ENCODE results near the gene HRNR.
"Not testable (repeated sequence)": the region's sequence is repeated elsewhere in the genome, so short reads cannot be mapped to it uniquely, and the experiment has no call there.

The HRNR gene

DNA sequence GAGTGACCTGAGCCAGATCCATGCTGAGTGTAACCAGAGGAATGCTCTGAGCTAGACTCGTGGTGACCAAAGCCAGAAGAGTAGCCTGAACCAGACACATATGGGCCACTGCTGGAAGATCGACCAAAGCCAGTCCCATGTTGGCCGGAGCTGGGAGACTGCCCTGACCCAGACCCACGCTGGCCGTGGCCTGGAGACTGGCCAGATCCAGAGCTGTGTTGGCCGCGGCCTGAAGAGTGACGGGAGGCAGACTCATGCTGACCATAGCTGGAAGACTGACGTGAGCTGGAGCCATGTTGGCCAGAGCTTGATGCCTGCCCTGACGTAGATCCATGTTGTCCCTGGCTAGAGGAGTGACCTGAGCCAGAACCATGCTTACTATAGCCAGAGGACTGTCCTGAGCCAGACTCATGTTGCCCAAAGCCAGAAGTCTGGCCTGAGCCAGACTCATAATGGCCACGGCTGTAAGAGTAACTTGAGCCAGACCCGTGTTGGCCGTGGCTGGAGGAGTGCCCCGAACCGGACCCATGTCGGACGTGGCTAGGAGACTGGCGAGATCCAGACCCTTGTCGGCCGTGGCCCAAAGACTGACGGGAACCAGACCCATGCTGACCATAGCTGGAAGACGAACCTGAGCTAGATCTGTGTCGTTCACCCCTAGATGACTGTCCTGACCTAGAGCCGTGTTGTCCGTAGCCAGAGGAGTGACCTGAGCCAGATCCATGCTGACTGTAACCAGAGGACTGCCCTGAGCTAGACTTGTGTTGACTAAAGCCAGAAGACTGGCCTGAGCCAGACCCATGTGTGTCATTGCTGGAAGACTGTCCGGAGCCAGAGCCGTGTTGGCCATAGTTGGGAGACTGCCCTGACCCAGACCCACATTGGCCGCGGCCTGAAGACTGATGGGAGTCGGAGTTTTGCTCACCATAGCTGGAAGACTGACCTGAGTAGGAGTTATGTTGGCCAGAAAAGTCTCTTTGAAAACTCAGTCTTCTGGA, 3.5 kb downstream of the HRNR start:
- ATAC-seq (ENCODE audit: low read depth): no peak
- TF ChIP-seq, protein P1, sequence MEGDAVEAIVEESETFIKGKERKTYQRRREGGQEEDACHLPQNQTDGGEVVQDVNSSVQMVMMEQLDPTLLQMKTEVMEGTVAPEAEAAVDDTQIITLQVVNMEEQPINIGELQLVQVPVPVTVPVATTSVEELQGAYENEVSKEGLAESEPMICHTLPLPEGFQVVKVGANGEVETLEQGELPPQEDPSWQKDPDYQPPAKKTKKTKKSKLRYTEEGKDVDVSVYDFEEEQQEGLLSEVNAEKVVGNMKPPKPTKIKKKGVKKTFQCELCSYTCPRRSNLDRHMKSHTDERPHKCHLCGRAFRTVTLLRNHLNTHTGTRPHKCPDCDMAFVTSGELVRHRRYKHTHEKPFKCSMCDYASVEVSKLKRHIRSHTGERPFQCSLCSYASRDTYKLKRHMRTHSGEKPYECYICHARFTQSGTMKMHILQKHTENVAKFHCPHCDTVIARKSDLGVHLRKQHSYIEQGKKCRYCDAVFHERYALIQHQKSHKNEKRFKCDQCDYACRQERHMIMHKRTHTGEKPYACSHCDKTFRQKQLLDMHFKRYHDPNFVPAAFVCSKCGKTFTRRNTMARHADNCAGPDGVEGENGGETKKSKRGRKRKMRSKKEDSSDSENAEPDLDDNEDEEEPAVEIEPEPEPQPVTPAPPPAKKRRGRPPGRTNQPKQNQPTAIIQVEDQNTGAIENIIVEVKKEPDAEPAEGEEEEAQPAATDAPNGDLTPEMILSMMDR (IDR thresholded peaks at IDR 0.05; ENCODE audit: poor library complexity, severe bottlenecking): no peak
- peak; percentile 60 for DNase-seq (ENCODE audit: low spot score)
- H3K27me3 ChIP-seq (ENCODE audit: insufficient read depth, poor library complexity, severe bottlenecking): no peaks in the 10 kb centered on the region
- no peaks in the 10 kb centered on the region for H3K36me3 ChIP-seq (ENCODE audit: low read depth)
- no peaks in the 10 kb centered on the region for H3K9me3 ChIP-seq (ENCODE audit: severe bottlenecking)
- H3K4me1 ChIP-seq (ENCODE audit: insufficient read depth, poor library complexity, severe bottlenecking): no peaks in the 10 kb centered on the region
- H3K4me3 ChIP-seq (ENCODE audit: severe bottlenecking): no peak overlapping the region
- H3K27ac ChIP-seq (ENCODE audit: poor library complexity, severe bottlenecking): no peak overlapping the region

DNA sequence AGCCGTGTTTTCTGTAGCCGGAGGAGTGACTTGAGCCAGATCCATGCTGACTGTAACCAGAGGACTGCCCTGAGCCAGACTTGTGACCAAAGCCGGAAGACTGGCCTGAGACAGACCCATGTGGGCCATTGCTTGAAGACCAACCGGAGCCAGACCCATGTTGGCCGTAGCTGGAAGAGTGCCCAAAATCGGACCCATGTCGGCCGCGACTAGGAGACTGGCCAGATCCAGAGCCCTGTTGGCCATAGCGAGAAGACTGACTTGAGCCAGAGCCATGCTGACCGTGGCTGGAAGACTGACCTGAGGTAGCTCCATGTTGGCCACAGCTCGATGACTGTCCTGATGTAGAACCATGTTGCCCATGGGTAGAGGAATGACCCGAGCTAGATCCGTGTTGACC, 4.6 kb downstream of the HRNR start:
- H3K27ac ChIP-seq (ENCODE audit: poor library complexity, severe bottlenecking); H3K27me3 ChIP-seq (ENCODE audit: insufficient read depth, poor library complexity, severe bottlenecking); DNase-seq (ENCODE audit: low spot score); ATAC-seq (ENCODE audit: low read depth); H3K4me1 ChIP-seq (ENCODE audit: insufficient read depth, poor library complexity, severe bottlenecking); H3K36me3 ChIP-seq (ENCODE audit: low read depth); H3K4me3 ChIP-seq (ENCODE audit: severe bottlenecking); H3K9me3 ChIP-seq (ENCODE audit: severe bottlenecking): not testable (repeated sequence)

DNA sequence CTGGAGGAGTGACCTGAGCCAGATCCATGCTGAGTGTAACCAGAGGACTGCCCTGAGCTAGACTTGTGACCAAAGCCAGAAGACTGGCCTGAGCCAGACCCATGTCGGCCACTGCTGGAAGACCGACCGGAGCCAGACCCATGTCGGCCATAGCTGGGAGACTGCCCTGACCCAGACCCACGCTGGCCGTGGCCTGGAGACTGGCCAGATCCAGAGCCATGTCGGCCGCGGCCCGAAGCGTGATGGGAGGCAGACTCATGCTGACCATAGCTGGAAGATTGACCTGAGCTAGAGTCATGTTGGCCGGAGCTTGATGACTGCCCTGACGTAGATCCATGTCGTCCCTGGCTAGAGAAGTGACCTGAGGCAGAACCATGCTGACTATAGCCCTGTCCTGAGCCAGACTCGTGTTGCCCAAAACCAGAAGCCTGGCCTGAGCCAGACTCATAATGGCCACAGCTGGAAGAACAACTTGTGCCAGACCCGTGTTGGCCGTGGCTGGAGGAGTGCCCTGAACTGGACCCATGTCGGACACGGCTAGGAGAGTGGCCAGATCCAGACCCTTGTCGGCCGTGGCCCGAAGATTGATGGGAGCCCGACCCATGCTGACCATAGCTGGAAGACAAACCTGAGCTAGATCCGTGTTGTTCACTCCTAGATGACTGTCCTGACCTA, 5.1 kb downstream of the HRNR start:
- Histone ChIP-seq H3K4me1 (ENCODE audit: insufficient read depth, poor library complexity, severe bottlenecking) (no peaks in the 10 kb centered on the region), H3K27me3 (ENCODE audit: insufficient read depth, poor library complexity, severe bottlenecking) (no peaks in the 10 kb centered on the region), H3K9me3 (ENCODE audit: severe bottlenecking) (no peaks in the 10 kb centered on the region), H3K36me3 (ENCODE audit: low read depth) (no peaks in the 10 kb centered on the region), H3K27ac (ENCODE audit: poor library complexity, severe bottlenecking) (no peak overlapping the region), H3K4me3 (ENCODE audit: severe bottlenecking) (no peak overlapping the region)
- ATAC-seq (ENCODE audit: low read depth) (no peak), DNase-seq (ENCODE audit: low spot score) (peak; percentile 46)
- TF ChIP-seq, protein P1 (IDR thresholded peaks at IDR 0.05; ENCODE audit: poor library complexity, severe bottlenecking): no peak

DNA sequence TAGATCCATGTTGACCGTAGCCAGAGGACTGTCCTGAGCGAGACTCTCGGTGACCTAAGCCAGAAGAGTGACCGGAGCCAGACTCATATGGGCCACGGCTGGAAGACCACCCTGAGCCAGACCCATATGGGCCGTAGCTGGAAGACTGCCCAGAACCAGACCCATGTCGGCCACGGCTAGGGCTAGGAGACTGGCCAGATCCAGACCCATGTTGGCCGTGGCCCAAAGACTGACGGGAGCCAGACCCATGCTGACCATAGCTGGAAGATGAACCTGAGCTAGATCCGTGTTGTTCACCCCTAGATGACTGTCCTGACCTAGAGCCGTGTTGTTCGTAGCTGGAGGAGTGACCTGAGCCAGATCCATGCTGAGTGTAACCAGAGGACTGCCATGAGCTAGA, 8.4 kb downstream of the HRNR start:
- not testable (repeated sequence) for H3K4me3 ChIP-seq (ENCODE audit: severe bottlenecking); ATAC-seq (ENCODE audit: low read depth); H3K9me3 ChIP-seq (ENCODE audit: severe bottlenecking); H3K27me3 ChIP-seq (ENCODE audit: insufficient read depth, poor library complexity, severe bottlenecking); H3K4me1 ChIP-seq (ENCODE audit: insufficient read depth, poor library complexity, severe bottlenecking); DNase-seq (ENCODE audit: low spot score); H3K27ac ChIP-seq (ENCODE audit: poor library complexity, severe bottlenecking); H3K36me3 ChIP-seq (ENCODE audit: low read depth)

DNA sequence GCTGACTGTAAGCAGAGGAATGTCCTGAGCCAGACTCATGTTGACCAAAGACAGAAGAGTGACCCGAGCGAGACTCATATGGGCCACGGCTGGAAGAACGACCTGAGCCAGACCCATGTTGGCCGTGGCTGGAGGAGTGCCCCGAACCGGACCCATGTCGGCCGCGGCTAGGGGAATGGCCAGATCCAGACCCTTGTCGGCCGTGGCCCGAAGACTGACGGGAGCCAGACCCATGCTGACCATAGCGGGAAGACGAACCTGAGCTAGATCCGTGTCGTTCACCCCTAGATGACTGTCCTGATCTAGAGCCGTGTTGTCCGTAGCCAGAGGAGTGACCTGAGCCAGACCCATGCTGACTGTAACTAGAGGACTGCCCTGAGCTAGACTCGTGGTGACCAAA, 9.1 kb downstream of the HRNR start:
- not testable (repeated sequence) for H3K27me3 ChIP-seq (ENCODE audit: insufficient read depth, poor library complexity, severe bottlenecking); H3K4me1 ChIP-seq (ENCODE audit: insufficient read depth, poor library complexity, severe bottlenecking); H3K27ac ChIP-seq (ENCODE audit: poor library complexity, severe bottlenecking); DNase-seq (ENCODE audit: low spot score); H3K9me3 ChIP-seq (ENCODE audit: severe bottlenecking); H3K36me3 ChIP-seq (ENCODE audit: low read depth); H3K4me3 ChIP-seq (ENCODE audit: severe bottlenecking); ATAC-seq (ENCODE audit: low read depth)

DNA sequence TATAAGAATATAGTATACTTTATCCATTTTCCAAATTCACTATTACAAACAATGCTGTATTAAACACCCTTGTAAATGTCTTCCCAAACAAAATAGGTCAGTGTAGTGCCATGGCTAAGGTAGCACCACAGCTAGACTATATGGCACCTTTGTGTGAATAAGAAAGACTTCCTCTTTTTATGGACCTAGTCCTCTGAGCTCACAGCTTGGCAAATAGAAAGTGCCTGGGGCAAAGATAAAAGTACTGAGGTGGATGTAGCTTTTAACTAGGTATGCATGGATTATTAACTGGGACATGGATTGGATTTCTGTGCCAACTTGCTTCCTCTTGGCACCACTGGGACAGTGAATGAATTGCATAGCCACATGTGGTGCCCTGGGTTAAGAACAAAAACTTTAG, 25.0 kb downstream of the HRNR start:
- TF ChIP-seq, protein P1 (IDR thresholded peaks at IDR 0.05; ENCODE audit: poor library complexity, severe bottlenecking): no peak
- H3K4me3 ChIP-seq (ENCODE audit: severe bottlenecking): no peak overlapping the region
- H3K36me3 ChIP-seq (ENCODE audit: low read depth): no peaks in the 10 kb centered on the region
- H3K27ac ChIP-seq (ENCODE audit: poor library complexity, severe bottlenecking): no peak overlapping the region
- no peaks in the 10 kb centered on the region for H3K9me3 ChIP-seq (ENCODE audit: severe bottlenecking)
- no peaks in the 10 kb centered on the region for H3K4me1 ChIP-seq (ENCODE audit: insufficient read depth, poor library complexity, severe bottlenecking)
- DNase-seq (ENCODE audit: low spot score): no peak
- ATAC-seq (ENCODE audit: low read depth): no peak
- peaks cover 4% of the 10 kb centered on the region for H3K27me3 ChIP-seq (ENCODE audit: insufficient read depth, poor library complexity, severe bottlenecking)
